Activated naive CD4-positive, alpha-beta T cell treated with anti-CD3 and anti-CD28 coated beads, Interleukin-2, amount 50 U/mL, for 16 hours (primary cell): ENCODE results near the gene GBF1.

ENCODE experiments used
- DNase-seq: peaks from one replicate; pipeline ENCODE4 v3.0.0-alpha.2; 2020

The GBF1 gene

GRCh38 chr10:102398172-102399020 is 153.1 kb downstream of the GBF1 start:
- DNase-seq = no peak

DNA sequence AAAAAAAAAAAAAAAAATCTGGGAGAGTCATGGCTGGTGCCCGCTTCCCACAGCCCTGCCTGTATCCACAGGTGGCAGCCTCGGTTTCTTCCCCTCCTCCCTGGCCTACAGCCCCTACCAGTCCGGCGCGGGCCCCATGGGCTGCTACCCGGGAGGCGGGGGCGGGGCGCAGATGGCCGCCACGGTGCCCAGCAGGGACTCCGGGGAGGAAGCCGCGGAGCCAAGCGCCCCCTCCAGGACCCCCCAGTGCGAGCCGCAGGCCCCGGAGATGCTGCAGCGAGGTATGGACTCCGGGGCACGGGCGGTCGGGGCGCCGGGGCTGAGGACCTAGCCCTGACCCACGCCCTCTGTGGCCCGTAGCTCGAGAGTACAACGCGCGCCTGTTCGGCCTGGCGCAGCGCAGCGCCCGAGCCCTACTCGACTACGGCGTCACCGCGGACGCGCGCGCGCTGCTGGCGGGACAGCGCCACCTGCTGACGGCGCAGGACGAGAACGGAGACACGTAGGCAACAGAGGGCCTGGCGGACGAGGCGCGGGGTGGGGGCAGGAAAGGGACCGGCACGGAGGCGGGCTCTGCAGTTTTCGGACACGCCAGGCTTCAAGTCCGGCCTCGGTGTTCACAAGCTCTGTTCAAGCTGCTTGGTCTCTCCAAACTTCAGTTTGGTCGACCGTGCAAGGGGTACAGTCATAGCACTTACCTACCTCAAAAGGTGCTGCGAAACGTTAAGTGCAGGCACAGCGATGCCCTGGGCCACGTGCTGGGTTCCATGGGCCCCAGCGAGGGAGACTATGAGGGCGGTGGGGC is 154.1 kb downstream of the GBF1 start:
- peak; percentile 86 for DNase-seq

GRCh38 chr10:102400076-102400475 is 154.7 kb downstream of the GBF1 start:
- DNase-seq = no peak

GRCh38 chr10:102400598-102401341 is 155.4 kb downstream of the GBF1 start:
- DNase-seq = no peak

DNA sequence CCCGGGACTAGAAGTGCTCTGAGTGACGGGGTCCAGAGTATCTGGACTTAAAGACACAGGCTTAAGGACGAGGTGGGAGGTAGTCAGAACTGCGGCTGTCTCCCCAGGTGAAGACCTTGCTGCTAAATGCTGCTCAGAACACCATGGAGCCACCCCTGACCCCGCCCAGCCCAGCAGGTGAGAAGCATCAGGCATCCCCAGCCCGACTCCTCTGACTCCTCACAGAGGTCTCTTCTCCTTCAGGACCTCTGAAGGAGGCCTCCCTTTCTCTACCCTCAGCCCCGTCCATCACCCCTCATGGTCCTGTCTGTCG is 156.0 kb downstream of the GBF1 start:
- no peak for DNase-seq

GRCh38 chr10:102401735-102402511 is 156.6 kb downstream of the GBF1 start:
- no peak for DNase-seq

DNA sequence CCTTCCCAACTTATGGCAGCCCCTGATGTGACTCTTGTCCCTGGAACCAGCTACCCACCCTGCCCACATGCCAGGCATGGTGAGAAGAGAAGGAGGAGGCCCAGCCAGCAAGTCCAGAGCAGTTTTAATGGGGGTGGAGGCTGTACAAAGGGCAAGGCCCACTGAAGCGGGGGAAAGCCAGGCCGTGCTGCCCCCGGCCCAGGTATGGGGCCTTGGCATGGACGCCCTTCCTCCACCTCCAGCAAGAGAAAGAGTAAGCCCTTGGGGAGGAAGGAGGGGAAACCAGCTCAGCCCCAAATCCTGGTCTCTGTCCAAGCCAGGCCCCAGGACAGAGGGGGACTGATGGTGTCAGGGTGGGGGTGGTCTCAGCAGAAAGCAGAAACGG is 157.2 kb downstream of the GBF1 start:
- no peak for DNase-seq

DNA sequence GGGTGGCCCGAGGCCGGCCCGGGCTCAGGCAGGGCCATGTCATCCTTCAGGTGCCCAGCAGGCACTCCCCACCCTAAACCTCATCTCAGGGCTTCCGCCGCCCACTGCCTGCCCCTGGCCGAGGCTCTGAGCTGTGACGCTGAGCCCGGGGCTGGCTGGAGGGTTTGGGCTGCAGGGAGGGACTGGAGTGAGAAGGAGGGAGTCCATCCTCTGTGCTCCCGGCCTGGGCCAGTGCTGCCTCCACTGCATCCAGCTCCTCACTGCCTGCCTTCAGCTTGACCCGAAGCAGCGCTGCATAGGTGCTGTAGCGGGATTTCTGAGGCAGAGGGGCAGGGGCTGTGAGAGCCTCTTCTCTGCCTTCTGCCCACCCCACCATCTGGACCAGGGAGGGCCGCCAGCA is 157.8 kb downstream of the GBF1 start:
- DNase-seq = no peak

- no peak for DNase-seq
These were observed 159.2 kb downstream of the GBF1 start for GRCh38 chr10:102404361-102405107.

DNA sequence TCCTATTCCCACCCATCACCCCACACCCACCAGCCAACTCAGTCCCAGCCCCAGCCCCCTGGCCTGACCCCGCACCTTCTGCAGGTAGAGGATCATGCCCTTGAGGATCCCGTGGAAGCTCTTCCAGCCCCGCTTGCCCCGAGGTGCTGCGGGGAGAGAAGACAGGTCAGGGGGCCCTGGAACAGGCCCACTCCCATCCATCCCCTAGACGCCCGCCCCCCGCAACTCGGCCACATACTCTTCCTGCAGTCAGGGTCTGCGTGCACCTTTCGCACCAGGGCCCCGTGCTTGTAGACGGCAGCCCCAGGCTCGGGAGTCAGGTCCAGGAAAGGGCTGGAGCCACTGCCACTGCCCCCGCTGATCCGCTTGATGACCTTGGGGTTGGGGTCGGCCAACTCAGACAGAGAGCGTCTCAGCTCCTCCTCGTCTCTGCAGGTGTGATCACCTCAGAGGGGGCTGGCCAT is 159.8 kb downstream of the GBF1 start:
- DNase-seq = no peak

GRCh38 chr10:102405632-102406031 is 160.3 kb downstream of the GBF1 start:
- no peak for DNase-seq

DNA sequence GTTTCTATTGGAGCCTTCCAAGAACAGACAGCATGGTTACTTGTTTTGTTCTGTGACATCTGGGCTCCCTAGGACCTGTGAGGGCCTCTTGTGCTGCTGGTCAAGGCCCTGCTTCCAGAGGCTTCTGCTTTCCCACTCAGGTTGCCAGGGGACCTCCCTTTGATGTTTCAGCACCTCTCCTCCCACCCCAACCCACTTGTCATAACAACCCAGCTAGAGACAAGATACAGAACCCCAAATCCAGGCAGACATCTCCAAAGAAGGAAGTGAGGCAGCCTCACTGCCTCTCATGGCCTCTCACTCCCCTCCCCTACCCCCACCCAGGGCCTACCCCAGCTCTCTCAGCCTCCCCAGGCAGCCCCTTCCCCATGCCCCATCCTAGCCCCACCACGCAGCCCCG is 161.5 kb downstream of the GBF1 start:
- no peak for DNase-seq

DNA sequence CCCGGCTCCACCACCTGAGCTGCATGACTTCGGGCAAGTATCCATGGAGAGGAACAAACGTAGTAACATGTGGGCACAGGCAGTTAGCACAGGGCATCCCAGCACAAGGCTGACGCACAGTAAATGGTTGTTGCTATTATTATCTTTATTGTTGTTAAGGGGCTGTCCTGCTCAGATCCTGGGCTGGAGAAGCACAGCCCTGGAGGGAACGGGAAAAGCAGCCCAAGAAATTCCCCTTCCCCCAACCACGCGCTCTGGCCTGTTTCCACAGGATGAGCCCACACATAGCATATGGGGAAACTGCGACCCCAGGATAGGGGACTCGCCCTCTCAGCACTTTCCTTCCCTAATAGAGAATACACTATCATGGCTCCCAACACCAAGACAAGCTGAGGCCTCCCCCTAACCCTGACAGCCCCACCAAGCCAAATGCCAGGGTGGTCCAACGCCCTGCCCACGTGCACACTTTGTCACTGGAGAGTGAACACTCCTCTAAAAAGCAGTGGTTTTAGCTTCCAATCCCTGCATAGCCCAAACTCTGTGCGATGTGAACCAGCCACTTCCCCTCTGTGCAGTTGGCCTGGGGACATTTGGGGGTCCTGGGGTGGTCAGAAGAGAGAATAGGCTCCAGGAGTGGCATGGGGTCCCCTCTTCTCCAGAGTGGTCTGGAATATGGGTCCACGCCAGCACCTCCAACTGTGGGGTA is 162.2 kb downstream of the GBF1 start:
- DNase-seq = no peak

DNA sequence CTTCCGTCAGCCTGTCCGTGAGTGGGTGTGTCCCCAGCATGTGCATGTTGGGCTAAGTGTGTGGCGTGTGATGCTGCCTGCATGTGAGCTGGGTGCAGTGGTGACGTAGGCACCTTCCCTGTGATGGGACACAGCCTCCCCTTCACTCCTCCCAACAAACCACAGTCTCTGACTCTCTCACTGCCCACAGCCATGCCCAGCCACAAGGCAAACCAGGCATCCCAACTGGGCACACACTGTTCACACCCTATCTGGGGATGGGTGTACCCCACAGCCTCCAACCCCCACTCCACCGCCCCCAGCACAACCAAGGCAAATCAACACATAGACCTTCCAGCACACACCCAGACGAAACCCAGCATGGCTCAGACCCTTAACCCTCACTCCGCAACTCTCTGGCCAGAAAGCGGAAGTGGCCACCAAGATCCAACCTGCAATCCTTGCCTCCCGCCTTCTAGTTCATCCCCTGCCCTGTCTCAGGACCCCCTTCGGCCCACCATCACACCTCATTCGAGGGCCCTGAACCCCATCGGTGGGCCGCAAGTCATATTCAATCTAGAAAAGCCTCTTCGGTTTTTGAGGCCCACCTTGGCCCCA is 162.9 kb downstream of the GBF1 start:
- no peak for DNase-seq

DNA sequence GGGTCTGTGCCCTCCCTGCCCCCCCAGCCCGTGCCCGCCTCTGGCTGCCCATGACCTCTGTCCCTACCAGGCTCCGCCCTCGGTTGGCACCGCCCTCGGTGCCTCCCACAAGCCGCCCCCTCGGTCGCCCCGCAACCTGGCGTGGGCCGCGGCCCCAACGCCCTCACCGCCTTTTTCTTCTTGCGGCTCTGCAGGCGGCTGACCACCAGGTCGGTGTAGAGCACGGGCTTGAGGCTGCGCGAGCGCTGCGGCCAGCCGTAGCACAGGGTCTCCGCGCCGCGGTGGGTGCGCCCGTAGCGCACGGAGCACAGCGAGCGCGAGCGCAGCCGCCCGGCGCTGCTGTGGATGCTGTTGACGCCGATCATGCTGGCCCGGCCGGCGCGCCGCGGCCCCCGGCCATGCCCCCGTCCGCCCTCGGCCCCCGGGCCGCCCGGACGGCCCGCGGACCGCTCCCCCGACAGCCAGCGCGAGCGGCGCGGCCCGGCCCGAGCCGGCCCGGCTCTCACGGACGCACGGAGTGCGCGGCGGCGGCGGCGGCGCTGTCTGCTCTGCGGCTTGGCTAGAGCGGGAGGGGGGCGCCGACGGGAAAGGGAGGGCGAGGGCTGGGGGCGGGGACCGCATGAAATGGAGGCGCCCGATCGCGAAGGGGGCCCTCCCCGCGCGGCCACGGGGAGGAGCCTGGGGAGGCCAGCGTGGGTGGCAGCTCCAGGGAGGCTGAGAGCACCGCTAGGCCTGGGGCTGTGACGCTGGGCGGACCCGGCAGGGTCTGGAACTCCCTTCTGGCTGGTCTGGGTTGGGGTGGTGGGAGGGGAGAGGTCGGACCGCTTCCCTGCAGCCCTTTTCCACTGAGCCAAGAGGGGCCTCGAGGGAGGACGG is 163.6 kb downstream of the GBF1 start:
- DNase-seq = peak; percentile 88

DNA sequence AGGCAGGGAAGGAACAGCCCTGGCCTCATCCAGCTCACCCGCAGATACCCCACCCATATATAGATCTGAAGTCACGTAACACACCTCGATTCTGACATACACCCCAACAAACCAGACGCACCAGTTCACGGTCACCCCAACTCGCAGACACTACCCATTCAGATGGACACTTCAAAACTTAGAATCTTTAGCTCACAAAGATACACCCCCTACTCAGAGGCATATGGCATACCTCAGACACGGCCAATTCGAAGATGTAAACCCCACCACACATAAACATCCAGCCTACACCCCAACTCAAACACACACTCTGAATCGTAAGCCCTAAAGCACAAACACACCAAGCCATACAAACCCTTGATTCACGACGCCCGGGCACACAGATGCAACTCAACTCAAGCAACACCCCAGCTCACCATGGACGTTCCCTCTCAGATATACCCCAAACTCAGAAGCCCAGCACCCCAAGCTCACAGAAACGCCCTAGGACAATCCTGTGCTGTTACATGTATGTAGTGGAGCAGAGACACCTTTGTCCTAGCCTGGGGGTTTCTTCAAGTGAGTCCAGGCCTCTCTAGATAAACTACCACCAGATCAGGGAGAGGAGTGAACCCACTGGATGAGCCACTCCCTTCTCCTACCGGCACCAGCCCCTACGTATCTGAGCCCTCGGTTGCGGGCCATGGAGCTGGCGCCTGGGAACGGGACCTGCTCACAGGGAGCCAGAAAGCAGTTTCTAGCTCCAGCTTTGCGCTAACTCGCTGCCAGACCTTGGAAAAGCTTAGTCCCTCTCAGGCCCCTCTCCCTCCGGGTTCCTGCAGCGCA is 164.5 kb downstream of the GBF1 start:
- no peak for DNase-seq

DNA sequence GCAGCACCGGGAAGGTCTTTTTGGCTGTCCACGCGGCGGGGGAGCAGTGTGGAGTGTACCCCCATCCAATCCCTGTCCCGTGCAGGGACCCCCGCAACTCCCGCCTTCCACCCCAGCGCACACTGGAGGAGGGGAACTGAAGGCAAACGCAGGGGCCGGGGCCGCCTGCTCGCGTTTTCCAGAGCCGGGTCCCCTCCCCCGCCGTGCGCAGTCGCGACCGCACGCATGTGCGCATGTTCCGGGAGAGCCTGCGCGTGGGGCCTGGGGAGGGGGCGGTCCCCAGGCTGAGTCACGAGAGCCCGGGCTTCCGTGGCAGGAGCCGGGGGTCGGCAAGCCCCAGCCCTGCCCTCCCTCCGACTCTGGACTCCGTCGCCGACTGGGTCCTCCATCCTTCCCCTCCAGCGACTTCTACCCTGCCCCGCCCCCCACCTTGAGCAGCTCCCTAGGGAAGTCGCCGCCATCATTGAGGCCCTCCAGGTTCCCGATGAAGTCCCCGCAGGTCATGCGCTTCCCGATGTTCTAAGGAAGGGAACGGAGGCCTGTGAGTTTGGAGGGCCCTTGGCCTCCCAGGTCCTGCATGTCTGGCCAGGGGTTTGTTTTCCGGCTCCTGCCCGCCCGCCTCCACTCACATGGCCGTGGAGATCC is 165.2 kb downstream of the GBF1 start:
- peak; percentile 79 for DNase-seq
